Endometrial microvascular endothelial cells (primary cell): ENCODE measurements around the gene BCL11B. TPM values are rescaled to one million over a fixed set of nuclear protein-coding genes. Genes with fewer than 3 reads are reported as not detected.

ENCODE experiments used
- in situ Hi-C: cut with HindIII; loops from 2 replicates; pipeline ENCODE4 v1.10.0; 2017; ENCODE audit warnings: low sequenced_read_pairs, low pct_unique_long_range_greater_than_20kb; ENCODE audit errors: inconsistent ontology term
- total RNA-seq: library from RNA; depleted of rRNA; stranded (reverse); fragments of >200 nt; gene quantifications from one replicate; pipeline ENCODE4 v1.2.3, GENCODE V29; 2015; ENCODE audit errors: inconsistent ontology term

BCL11B gene
- total RNA-seq, 1 donor from 2014 or later = not detected

DNA sequence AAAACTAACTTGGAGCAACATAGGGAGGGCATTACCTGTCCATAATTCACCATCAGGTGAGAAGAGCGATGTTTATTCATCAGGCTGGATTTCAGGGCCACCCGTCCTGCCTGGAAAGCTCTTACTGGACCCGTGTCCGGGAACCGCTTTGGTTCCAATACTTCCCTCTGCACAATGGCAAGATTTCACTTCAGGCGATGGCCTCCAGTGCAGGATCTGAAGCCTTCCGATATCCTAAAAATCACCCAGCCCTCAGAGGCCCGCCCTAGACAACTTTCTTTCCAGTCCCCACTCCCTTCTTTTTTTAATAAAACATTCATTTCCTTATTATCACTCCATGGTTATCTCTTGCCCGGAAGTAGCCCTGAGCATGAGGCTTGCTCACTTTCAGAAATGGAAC lies 92.5 kb downstream of the BCL11B start:
- in situ Hi-C loops = no loop called here

DNA sequence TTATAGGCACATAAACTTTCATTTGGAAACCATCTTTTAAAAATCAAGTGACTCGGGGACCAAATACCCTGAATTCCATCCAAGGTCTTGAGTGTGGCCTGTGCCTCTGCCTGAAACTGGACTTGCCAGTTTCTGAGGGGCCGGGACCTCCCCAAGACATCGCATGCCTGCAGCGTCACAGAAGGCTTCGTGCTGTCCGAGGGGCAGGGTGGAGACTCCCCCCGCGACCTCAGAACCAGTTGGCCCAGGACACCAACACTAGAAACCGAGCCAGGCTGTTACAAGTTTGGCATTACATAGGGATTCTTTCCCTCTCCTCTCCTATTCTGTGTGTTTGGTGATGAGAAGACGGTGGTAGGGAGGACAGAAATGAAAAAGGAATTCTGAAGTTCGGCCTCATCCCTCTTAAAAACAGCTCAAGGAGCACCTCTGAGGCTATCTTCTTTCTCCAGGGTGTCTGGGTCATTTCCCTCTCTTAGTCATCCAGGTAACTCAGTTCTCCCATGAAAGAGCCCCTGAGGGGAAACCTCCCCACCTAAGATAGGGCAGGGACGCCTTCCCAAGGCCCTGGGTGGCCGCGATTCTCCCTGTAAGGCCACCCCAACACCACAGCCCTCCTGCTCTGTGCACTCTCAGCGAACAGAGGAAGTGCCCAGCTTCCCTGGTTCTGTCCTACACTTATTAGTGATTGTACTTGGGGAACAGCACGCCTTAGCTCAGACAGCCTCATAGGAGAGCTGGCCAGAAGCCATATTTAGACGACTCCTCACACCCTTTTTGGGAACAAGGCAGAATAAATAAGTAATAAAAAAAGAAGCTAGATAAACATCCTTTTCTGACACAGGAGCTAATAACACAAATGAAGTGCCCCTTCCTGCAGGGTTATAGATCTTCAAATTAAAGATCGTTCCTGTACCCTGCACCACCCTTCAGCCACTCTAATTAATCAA lies 93.8 kb downstream of the BCL11B start:
- in situ Hi-C loops = no loop called here

DNA sequence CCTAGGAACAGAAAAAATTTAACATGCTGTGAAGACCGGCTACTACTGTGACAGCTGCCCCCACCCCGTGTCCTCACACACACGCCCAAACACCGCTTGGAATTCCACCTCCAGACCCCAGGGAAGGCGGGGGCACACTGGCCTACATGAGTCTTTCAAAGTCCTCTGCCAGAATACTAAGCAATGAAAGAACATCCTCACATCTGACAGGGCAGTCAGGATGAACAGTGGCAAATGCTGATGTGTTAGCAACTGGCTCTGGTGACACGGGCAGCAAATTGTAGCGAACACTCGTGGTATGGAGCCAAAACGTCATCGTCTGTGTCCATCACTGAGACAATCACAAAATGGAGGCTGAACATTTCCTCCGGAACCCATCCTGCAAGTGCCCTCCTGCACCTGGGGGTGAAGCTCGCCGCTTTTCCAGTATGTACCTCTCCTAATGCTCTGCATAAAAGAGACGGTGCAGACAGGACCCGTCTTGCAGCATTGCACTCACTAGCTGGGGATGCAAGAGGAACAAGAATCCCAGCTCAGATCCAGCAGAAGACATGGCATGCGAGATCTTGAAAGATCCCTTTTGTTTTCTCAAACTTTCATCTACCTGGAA lies 94.8 kb downstream of the BCL11B start:
- in situ Hi-C loops = no loop called here

DNA sequence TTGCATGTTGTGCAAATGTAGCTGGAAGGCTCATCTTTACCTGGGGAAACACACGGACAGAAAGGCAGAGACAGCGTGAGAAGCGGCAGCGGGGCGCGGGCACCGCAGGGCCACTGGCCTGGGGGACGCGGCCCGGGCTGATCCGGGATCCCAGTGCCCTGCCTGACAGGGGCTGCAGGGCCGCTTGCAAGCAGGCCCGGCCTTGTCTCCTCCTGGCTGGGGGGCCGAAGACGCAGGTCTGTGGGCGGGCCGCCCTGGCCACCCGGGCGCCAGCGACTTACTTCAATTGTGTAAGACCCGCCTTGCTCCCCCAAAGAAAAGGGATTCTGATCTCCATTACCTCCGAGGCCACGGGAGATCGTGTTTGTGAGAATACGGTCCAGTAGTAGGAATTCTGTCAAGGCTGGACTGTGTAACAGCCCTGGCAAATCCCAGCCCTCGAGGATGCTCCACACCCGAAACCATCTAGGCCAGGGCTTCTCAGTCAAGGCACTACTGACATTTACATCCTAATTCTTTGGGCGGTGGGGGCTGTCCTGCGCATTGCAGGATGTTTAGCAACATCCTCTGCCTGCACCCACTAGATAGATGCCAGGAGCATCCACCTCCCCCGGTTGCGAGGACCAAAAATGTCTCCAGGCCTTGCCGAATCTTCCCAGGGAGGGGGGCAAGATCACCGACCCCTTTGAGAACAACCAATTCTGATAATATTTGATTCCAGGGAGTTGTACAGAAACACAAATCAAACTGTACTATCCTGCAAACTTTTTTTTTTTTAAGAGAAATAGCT lies 95.6 kb downstream of the BCL11B start:
- in situ Hi-C loops = no loop called here

DNA sequence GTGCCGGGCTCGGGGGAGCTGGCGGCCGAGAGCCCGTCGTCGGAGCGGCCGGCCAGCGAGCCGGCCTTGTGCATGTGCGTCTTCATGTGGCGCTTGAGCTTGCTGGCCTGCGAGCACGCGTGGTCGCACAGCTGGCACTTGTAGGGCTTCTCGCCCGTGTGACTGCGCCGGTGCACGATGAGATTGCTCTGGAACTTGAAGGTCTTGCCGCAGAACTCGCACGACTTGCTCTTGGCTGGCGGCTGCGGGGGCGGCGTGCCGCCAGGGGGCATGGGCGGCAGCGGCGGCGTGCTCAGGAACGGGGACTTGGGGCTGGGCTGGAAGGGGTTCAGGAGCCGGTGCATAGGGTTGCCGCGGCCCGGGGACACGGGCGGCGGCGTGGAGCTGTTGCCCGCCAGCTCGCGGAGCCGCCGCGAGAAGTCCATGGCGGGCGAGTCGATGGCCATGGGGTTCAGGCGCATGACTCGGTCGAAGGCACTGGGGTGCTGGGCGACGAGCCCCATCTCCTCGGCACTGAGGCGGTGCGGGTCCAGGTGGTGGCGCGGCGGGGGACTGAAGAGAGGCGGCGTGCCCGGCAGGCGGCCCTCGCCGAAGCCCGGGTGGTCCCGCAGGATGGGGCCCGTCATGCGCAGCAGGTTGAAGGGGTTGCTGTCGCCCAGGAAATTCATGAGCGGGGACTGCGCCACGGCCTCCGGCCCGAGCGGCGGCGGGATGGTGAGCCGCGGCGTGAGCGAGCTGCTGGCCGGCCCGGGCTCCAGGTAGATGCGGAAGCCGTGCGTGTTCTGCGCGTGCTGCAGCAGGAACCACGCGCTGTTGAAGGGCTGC lies 96.5 kb downstream of the BCL11B start:
- in situ Hi-C loops = no loop called here

DNA sequence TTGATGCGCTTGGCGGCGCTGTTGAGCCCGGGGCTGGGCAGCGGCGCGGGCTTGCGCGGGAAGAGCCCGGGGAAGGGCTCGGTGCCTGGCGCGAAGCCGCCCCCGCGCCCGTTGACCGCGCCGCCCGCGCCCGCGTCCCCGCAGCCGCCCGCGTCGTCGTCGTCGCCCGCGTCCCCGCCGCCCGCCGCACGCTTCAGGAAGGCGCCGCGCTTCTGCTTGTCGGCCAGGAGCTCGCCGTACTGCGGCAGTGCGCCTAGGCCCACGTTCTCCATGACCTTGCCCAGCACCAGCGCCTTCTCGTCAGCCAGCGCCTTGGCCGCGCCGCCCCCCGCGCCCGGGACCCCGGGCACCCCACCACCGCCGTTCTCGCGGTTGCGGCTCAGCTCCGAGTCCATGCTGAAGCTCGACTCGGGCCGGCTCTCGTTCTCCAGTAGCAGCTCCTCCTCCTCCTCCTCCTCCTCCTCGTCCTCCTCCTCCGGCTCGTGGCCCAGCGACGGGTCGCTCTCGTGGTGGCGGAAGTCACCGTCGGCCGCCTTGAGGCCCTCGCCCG lies 97.2 kb downstream of the BCL11B start:
- in situ Hi-C loops = no loop called here

DNA sequence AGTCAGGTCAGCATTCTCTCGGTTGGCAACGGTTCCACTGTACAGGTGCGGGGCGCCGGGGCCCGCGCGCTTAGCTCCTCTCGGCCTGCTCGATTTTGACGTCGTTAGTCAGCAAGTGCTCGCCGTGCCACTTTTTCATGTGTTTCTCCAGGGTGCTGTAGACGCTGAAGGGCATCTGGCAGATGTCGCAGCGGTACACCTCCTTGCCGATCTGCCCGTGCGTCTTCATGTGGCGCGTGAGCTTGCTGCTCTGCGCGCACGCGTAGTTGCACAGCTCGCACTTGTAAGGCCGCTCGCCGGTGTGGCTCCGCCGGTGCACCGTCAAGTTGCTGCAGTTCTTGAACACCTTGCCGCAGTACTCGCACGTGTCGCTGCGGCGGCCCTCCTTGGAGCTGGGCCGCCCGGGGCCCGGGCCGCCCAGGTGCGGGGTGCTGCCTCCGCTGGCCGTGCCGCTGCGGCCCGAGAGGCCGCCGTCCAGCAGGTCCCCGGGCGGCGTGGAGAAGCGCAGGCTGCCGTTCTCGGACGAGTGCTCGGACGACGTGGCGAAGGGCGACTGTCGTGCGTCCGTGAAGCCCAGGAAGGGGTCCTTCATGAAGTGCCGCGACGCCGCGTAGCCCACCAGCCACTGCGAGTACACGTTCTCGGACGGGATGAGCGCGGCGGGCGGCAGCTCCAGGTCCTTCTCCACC lies 97.8 kb downstream of the BCL11B start:
- in situ Hi-C loops = no loop called here

DNA sequence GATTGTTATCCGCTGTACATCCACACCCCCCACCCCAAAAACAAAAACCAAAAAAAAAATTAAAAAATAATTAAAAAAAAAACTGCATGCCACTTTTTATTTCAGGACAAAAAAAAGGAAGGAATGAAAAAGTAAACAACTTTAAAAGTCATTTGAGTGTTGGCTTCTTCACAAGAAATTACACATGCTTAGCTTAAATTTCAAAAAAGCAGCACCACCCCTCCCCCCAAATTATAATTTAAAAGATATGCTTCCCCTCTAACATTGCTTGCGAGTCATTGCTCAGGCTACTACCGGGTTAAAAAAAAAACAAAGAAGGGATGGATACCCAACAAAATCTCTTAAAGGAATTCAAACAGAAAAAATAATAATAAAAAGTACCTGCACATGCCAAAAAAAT lies 98.5 kb downstream of the BCL11B start:
- in situ Hi-C loops = no loop called here

DNA sequence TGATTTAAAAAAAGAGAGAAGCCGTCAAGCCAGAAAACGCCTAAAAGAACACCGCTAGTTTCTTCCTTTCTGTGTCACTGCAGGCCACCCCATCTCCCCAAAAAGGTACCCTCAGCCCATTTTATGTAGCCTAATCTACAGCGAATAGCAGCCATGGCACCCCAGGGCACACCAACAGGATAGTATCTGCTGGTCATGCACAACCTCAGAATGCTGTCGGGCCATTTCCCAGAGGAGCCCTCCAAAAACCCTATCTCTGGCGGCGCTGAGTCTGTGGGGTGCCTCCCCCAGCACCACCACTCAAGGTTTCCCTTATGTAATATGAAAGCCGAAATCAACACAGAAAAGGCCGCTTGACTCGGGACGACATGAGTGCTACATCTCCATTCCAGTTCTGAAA lies 98.9 kb downstream of the BCL11B start:
- in situ Hi-C loops = no loop called here

DNA sequence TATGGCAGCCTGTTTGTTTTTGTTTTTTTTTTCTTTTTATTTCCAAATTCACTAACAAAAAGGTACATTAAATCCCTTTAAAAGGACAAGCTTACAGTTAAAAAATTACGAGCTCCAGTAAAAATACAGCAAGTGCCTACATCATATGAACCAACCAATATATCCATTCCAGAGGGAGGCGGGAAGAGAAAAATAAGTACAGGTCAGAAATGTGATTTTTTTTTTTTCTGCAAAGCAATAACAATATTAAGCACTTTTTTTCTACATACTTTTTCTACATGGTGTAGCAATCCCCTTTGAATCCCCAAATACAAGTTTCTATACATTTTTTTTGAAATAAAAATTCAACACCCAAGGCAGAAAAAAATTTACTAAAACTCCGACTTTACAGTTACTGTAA lies 100.6 kb downstream of the BCL11B start:
- in situ Hi-C loops = no loop called here

DNA sequence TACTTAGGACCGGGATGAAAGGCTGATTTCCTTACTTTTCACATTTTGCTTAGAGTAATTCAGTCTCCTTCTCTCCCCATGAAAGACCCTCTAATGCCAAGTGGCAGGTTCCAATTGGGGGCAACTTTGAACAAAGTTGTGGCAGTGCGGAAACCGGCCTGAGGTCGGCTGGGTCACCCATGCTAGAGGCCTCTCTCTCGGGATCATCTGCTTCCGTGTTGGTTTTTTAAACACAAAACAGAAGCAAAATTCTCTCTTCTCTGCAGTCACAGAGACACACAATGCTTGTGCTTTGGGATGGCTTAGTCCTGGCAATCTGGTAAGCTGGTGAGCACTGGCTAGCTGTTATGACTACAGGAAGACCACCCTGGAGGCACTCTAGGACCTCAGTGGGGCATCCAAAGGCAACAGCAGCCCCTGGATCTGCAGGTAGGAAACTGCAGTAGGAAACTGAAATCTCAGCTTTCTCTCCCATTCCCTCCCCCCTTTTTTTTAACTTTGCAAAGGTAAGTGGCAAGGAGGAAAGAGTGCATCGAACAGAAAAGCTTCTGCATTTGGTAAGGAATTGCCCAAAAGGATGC lies 102.1 kb downstream of the BCL11B start:
- in situ Hi-C loops = no loop called here

DNA sequence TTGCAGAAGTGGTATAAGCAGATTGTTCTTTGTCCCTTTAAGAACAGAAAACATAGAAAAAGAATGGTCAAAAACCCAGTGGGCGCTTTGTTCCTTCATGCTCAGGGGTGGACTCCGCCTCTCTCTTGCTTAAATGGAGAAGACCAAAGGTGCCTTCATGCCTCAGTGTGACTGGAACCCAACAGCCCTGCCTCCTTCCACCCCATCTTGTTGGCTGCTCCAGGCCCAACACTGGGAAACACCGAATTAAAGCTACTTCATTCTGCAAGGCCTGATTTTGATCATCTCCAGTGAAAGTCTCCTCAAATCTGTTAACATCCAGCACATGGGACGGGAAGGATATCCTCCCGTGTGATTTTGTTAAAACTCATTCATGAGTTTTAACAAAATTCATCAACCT lies 103.7 kb downstream of the BCL11B start:
- in situ Hi-C loops = no loop called here

DNA sequence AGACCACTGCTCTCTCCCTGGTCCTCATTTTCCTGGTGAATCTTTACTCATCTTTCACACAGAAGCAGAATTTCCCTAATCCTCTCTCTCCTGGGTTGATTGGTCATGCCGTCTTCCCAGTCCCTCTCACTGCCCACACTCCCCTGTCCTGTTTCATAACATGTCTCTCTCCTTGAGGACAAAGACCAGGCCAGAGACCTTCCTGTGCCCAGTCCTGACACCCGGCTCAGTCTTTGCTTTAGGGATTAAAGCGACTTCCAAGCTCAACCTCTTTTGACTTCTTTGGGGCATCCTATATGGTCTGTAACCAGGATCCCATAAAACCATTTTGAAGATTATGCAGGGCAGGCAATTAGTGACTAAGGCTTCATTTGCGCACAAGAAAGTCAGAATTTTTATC lies 105.5 kb downstream of the BCL11B start:
- in situ Hi-C loops = no loop called here

DNA sequence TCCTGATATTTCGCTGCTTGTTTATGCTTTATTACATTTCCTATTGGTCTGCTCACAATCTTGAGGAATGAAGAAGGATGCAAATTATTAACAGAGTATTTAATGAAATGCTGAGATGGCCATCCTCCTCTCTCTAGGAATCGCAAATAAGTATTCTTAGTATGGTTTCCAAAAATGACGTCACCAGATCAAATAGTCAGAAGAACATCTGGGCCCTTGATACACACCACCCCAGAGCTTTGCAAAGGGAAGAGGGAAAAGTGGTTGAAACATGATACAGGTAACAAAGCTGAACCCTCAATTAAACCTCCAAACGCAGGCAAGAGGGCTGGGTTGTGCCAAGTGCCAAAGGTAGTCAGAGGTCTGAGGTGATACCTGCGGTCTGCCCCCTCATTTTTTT lies 107.3 kb downstream of the BCL11B start:
- in situ Hi-C loops = no loop called here

DNA sequence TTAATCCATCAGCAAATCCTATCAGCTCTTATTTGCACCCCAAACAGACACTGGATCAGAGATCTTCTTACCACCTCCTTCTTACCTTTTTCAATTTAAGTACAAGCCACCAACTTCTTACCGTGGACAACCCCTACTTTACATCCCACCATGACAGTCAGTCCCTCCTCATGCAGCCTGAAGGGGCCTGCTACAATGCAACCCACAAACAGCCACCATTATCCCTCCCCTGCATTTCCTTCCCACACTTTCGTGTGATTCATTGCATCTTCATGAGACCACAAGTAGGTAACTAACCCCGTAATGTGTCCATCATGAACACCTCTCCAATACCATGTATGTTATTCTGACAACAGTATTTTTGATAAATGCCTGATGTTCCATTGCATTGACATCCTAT lies 108.6 kb downstream of the BCL11B start:
- in situ Hi-C loops = no loop called here

DNA sequence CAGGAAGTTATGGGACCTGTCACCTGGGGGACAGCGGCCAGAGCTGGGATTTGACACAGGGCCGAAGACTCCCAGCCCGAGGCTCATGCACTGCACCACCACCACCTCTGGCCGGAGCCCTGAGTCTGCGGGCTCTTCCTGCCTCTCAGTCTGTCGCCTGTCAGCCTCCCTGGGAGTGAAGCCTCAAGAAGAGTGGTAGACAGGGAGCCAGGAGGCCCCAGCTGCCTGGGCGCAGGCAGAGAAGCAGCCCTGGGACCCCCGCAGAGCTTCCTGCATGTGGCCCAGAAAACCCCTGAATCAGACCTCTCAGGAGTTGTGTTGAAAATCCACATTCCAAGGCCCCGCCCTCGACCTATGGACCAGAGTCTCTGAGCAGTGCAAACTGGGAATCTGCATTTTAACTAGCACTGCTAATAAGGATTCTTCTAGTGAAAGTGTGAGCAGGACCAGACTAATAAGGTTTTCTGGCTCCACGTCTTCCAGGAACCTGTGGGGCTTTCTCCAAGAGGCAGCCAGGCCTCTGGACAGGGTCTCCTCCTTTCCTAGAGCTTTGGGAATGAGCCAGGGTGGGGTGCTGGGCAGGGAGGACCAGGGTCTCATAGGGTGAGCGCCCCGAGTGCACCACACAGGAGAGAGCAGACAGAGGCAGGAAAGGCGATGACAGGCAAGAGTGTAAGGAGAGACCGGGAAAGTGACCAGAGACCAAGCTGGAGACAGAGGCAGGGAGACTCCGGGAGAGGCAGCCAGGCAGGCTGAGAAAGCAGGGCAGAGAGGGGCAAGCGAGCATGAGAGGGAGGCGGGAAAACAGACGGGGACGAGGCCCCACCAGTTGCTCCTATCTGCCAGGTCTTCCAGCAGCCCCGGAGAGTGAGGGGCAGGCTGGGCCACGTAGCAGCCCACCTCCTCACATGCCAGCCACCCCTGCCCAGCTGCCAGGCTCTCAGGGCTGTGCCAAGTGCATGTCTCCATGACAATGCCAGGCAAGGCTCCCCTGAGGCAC lies 112.4 kb downstream of the BCL11B start:
- in situ Hi-C loops = no loop called here
